ENCODE results near the gene MAD1L1. TPM values are rescaled to one million over a fixed set of nuclear protein-coding genes. Genes with fewer than 3 reads are reported as not detected.

Gene MAD1L1
- total RNA-seq, 2 donors from 2014 or later = 34.2 to 53.5 TPM

DNA sequence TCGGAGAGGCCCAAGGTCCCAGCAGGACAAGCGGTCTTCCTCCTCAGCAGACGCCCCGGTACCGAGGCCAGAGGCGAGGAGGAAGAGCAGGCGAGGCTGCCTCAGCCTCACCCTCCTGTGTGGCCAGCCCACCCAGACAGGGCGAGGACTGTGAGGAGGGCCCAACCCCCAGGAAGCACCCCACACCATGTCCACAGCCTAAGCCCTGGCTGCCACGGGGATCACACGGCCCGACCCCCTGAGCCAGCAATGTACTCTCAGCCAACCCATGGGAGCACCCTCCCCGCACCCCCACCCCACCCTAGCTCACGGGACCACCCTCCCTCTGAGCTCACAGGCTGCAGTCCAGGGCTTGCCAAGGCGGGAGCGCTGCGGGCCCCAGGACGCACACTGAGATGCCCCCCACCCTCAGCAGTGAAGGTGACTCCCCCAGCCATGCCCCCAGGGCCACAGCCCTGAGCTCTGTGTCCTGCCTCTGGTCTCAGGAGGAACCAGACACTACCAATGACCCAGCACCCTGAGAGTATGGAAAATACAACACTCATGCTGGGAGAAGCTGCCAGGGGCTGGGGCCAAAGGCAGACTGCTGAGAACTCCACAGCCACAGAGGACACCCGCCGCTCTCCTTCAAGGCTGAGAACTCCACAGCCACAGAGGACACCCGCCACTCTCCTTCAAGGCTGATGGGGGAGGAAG is 93.6 kb downstream of the MAD1L1 start:
- no peak for DNase-seq (ENCODE audit: low spot score in 2 of 2)
- no peaks in the 10 kb centered on the region for H3K36me3 Mint-ChIP-seq
- H3K9me3 Mint-ChIP-seq = no peaks in the 10 kb centered on the region
- ATAC-seq = no peak
- peak overlapping the region in 1 of 2 donors; percentile 74 for H3K27ac Mint-ChIP-seq

DNA sequence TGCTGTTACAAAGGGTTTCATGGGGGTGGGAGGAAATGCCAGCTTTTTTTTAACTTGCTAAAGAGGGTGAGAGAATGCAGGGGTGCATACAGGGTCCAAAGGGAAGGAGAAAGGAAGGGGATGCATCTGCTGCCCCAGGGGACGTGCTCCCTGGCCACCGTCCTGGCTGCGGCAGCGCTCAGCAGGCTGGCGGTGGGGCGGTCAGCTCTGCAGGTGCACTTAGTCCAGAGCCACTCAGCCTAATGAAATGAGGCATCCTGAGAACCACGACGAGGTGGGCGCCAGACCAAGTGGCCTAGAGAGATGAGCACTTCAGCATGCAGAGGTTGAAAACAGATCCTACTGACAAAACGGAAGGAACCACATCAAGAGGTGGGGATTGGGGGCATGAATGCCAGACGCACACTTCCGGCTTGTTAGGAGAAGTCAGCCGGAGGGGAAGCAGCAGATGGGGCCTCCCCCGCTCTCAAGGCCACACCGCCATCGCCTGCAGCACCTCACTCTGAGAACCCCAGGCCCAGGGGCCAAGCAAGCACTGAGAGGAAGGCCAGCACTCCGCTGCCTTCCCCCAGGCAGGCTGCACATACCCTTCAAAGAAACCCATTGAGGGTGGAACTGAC is 94.5 kb downstream of the MAD1L1 start:
- H3K27ac Mint-ChIP-seq = peak overlapping the region; percentile 74 to 90
- no peaks in the 10 kb centered on the region for H3K9me3 Mint-ChIP-seq
- no peaks in the 10 kb centered on the region for H3K36me3 Mint-ChIP-seq
- DNase-seq (ENCODE audit: low spot score in 2 of 2) (peak; percentile 60 to 62), ATAC-seq (peak; percentile 72 to 87)

DNA sequence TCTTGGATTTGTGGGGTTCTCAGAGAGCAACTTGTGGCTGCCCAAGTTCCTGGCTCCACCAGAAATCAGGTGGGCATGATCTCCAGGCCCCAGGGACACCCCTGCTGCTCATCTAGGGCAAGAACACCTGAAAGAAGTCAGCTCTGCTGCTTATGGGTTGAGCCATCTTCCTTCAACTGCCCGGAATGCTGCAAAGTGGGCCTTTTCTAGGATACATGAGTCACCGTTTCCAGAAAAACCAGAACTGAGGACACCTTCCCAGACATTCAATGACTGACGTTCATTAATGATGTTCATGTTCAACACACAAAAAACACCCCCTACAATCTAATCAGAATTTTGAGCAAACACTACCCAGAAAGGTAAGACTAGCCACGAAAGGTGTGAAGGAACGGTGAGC is 98.0 kb downstream of the MAD1L1 start:
- ATAC-seq (no peak), DNase-seq (ENCODE audit: low spot score in 2 of 2) (no peak)
- no peaks in the 10 kb centered on the region for H3K9me3 Mint-ChIP-seq
- peak overlapping the region in 1 of 2 donors; percentile 66 for H3K27ac Mint-ChIP-seq
- H3K36me3 Mint-ChIP-seq = no peaks in the 10 kb centered on the region

DNA sequence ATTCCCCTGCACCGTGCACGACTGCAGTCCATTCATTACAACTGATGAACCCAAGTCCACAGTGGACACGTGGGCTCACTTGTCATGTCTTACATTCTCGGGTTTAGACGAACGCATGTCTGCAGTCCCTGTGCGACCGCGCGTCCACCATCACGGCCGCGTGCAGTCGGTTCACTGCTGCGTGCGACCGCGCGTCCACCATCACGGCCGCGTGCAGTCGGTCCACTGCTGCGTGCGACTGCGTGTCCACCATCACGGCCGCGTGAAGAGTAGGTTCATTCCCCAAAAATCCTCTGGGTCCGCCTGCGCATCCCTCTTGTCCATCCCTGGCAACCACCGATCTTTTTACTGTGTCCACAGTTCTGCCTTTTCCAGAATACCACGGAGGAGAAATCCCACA is 100.5 kb downstream of the MAD1L1 start:
- no peak overlapping the region for H3K27ac Mint-ChIP-seq
- ATAC-seq = no peak
- H3K9me3 Mint-ChIP-seq = no peaks in the 10 kb centered on the region
- H3K36me3 Mint-ChIP-seq = no peaks in the 10 kb centered on the region
- DNase-seq (ENCODE audit: low spot score in 2 of 2) = no peak

DNA sequence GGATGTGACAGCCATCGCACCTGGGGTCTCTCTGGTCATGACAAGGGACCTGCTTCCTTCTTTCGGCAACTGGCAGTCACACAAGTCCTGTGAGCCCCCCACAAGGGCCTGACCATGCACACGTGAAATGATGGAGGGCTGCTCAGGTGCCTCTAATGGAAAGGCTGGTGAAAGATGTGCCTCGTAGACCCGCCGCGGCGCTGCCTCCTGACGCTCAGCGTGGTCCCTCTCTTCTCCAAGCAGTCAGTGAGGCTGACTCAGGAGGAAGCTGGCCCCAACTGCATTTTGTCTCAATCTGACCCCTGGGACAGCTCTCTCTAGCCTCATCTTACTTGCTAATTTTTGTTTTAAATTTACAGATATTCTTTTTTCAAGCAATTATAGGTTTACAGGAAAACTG is 100.9 kb downstream of the MAD1L1 start:
- Mint-ChIP-seq H3K36me3 (no peaks in the 10 kb centered on the region), H3K9me3 (no peaks in the 10 kb centered on the region), H3K27ac (no peak overlapping the region)
- DNase-seq (ENCODE audit: low spot score in 2 of 2) (no peak), ATAC-seq (no peak)

DNA sequence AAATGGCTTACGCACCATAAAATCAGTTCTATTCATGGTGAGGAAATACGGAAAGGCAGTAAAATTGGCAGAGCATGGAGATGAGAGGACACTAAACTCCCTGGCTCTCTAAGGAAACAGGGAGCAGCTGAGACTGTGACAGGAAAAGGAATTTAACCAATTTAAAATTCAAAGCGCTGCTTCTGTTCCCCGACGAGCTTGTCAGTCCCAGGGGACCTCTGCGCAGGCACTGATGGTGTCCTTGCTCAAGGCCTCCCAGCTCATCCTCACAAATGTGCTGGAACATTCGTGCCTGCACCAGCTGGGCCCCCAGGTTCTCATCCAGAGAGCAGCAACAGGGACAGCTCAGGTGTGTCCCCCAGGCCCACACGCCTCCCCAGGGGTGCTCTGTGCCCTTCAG is 101.4 kb downstream of the MAD1L1 start:
- ATAC-seq = no peak
- no peak for DNase-seq (ENCODE audit: low spot score in 2 of 2)
- no peaks in the 10 kb centered on the region for H3K9me3 Mint-ChIP-seq
- no peaks in the 10 kb centered on the region for H3K36me3 Mint-ChIP-seq
- no peak overlapping the region for H3K27ac Mint-ChIP-seq

DNA sequence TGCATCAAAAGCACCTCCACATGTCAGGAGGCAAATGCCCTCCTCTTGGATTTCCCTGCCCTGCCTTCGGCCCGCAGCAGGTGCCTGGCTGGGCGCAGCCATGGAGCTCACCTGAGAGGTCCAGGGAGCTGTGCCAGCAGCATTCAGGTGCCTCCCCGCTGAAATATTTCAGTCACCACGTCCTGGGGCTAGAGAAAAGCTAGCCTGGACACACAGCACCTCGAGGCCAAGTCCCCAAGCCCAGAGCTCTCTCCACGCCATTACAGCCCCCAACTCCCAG is 102.7 kb downstream of the MAD1L1 start:
- no peak for ATAC-seq
- no peak for DNase-seq (ENCODE audit: low spot score in 2 of 2)
- no peak overlapping the region for H3K27ac Mint-ChIP-seq
- no peaks in the 10 kb centered on the region for H3K36me3 Mint-ChIP-seq
- H3K9me3 Mint-ChIP-seq = no peaks in the 10 kb centered on the region

DNA sequence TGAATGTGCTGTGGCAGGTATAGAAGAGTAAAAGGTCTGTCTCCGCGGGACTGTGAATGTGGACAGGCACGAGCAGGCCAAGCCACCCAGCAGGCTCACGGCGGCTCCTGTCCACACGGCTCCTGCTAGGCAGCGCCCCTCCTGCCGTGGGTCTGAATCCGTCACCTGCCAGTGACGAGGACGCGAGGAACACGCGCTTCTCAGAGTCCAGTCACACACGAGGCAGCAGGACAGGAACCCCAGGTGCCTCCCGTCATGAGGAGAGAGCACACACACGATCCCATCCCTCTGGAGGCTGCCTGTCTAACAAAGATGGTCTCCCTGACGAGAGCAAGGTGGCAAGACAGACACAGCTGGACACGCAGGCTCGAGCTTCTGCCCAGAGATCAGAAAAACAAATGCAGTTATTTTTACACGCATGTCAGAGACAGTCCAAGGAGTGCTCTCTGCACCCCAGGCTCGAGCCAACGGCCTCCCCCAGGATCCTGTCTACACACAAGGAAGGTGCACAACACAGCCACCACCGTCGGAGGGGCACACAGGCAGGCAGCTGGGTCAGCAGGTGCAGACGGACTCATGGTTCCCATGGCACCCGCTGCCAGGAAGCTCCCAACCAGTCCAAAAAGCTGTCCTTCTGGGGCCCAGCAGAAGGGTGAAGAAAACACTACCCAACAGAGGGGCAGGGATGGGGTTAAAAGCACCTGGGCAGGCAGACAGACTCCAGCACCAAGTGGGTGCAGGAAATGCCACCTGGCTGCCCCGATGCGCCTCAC is 103.2 kb downstream of the MAD1L1 start:
- no peak overlapping the region for H3K27ac Mint-ChIP-seq
- no peaks in the 10 kb centered on the region for H3K36me3 Mint-ChIP-seq
- DNase-seq (ENCODE audit: low spot score in 2 of 2) = no peak
- no peak for ATAC-seq
- H3K9me3 Mint-ChIP-seq = no peaks in the 10 kb centered on the region

DNA sequence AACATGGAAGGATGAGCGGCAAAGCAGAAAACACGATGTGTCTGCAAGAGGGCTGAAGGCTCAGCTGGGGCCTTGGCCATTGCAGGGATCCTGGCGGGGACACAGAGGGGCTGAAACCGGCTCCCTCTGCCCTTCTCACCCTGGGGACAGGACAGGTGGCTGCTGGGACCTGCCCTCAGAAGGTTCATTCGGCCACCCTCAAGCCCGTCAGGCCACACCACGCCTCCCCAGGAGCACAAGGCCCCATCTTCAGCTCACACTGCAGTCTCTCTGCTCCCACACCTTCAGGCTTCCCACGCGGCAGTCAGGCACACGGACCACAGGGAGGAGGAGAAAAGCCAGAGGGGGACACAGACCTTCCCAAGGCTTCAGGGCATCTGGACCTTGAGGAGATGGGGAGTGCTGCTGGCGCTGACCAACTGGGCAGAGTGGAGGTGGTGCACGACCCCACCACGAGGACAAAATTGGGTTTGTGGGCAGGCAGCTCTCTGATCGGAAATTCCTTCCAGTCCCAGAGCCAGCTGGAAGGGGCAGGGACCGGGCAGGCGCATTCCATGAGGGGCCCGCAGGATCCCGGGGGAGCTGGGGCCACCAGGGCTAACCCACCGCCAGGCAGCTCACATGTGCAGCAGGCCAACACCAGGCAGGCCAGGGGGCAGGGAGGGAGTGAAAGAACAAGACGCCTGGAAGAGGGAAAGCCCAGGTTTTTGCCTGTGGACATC is 104.0 kb downstream of the MAD1L1 start:
- Mint-ChIP-seq H3K36me3 (no peaks in the 10 kb centered on the region), H3K9me3 (no peaks in the 10 kb centered on the region), H3K27ac (peak overlapping the region; percentile 24 to 90)
- ATAC-seq (no peak), DNase-seq (ENCODE audit: low spot score in 2 of 2) (no peak)

DNA sequence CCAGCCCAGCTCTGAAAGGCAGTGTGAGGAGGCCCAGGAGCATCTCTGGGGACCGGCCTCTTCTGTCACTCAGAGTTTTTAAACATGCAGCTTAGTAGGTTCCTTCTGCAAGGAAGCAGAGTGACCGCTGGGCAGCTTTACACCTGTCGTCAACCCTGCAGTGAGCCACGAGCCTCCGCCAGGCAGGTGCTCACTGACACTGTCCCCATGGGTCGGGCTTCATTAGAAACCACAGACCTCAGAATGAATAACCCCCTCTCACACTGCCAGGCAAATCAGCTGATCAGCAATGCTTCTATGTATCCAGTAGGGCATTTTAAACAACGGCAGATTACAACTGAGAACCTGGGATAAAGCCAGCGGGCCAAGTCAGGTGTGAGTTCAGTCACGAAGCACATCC is 106.1 kb downstream of the MAD1L1 start:
- no peak for ATAC-seq
- DNase-seq (ENCODE audit: low spot score in 2 of 2) = no peak
- no peak overlapping the region for H3K27ac Mint-ChIP-seq
- no peaks in the 10 kb centered on the region for H3K9me3 Mint-ChIP-seq
- no peaks in the 10 kb centered on the region for H3K36me3 Mint-ChIP-seq

DNA sequence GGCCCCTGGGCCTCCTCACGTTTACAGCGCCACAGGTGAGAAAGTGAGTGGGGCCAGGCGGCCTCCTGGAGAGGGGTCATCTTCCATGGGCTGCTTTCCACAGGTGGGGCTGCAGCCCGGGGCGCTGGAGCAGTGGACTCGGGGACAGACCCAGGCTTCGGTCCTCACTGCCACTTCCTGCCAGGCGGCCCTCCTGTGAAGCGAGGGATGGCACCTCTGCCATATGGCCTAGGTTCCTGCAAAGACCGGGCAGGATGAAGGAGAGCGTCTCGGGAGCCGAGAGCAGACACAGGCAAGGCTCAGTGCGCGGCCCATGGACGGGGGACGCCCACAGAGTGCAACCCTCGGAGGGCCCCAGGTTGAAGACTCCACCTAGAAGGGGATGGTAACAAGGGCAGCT is 106.8 kb downstream of the MAD1L1 start:
- ATAC-seq (no peak), DNase-seq (ENCODE audit: low spot score in 2 of 2) (no peak)
- Mint-ChIP-seq H3K9me3 (no peaks in the 10 kb centered on the region), H3K36me3 (no peaks in the 10 kb centered on the region), H3K27ac (no peak overlapping the region)

DNA sequence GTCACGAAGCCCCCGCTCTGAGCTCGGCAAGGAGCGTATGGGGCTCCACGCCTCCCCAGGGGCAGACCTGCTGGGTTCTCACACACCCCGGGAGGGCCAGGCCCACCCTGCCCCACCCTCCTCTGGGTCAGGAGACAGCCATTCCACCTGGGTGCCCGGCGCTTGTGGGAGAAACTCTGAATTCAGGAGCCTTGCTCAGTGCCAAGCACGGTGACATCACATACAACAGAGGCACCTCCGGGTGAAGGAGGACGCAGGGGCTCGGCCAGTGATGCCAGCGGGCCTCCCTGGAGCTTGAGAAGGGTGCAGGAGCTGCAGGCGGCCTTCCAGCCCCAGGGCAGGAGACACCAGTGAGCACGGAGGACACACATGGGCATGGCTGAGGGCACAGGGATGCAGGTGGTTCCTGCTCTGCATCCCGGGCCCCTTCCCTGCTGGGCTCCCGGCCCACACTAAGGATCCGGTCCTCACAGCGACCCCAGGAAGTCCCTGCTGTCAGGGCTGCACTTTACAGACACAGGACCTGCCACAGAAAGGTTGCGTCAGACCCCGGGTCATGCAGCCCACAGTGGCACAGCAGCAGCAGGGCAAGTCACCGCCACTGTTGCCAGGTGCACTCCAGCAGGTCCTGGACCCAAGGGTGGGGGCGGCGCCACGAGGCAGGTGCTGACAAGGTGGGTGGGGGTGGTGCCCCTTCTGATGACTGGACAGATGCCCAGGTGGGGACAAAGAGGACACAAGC is 108.0 kb downstream of the MAD1L1 start:
- DNase-seq (ENCODE audit: low spot score in 2 of 2) (no peak), ATAC-seq (no peak)
- Mint-ChIP-seq H3K36me3 (no peaks in the 10 kb centered on the region), H3K9me3 (no peaks in the 10 kb centered on the region), H3K27ac (no peak overlapping the region)

DNA sequence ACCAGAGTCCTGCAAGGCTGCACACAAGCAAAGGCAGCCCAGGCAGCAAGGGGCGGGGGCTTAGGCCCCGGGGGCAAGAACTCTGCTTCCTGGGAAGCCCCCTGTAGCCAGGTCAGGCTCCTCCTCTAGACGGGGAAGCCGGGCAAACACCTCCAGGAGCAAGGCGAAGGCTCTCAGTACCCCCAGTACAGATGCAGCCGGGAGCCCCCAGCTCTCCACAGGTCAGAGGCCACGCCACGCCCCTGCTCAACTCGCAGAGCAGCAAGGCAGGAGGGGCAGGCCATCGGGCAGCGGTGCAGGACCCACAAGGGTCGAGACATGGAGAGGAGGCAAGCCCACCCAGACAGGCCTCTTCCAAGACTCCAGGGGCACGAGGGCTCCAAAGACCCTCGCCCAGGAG is 108.8 kb downstream of the MAD1L1 start:
- DNase-seq (ENCODE audit: low spot score in 2 of 2) (no peak), ATAC-seq (no peak)
- H3K27ac Mint-ChIP-seq = peak overlapping the region in 1 of 2 donors; percentile 77
- no peaks in the 10 kb centered on the region for H3K9me3 Mint-ChIP-seq
- no peaks in the 10 kb centered on the region for H3K36me3 Mint-ChIP-seq

DNA sequence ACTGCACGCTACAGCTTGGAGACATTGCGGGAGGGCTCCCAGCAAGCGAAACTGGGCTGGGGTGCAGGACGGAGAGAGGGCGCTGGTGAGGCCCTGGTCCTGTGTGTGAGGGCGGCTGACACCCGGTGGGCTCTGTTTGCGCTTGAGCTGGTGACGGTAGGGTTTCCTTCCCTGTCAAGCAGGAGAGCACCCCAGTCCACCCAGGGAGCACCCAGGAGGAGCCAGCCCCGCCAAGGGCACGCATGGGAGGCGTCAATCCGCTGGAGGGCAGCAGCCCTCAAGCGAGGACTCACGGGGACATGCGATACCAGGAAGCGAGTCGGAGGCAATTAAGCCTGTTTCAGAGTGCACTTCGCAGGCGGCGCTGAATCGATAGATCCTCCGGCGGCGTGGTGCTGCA is 109.4 kb downstream of the MAD1L1 start:
- no peak overlapping the region for H3K27ac Mint-ChIP-seq
- H3K36me3 Mint-ChIP-seq = no peaks in the 10 kb centered on the region
- H3K9me3 Mint-ChIP-seq = no peaks in the 10 kb centered on the region
- no peak for DNase-seq (ENCODE audit: low spot score in 2 of 2)
- no peak for ATAC-seq

DNA sequence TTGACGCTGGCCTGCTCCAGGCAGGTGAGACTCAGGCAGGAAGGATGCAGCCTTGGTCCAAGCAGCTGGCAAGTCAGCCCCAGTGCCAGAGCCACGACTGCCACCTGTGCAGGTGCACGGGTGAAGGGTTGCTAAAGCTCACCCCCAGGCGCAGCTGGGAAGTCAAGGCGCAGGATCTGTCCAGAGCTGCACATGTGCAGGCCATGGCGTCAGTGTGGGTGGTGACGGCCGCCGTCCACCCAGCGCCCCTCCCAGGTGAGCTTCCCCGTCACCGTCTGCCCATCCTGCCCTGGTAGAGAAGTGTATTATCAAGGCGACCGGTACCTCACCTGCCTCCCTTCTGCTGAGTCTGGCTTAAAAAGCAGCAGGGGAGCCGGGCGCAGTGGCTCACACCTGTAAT is 110.1 kb downstream of the MAD1L1 start:
- no peak overlapping the region for H3K27ac Mint-ChIP-seq
- DNase-seq (ENCODE audit: low spot score in 2 of 2) = no peak
- no peaks in the 10 kb centered on the region for H3K9me3 Mint-ChIP-seq
- no peak for ATAC-seq
- no peaks in the 10 kb centered on the region for H3K36me3 Mint-ChIP-seq

DNA sequence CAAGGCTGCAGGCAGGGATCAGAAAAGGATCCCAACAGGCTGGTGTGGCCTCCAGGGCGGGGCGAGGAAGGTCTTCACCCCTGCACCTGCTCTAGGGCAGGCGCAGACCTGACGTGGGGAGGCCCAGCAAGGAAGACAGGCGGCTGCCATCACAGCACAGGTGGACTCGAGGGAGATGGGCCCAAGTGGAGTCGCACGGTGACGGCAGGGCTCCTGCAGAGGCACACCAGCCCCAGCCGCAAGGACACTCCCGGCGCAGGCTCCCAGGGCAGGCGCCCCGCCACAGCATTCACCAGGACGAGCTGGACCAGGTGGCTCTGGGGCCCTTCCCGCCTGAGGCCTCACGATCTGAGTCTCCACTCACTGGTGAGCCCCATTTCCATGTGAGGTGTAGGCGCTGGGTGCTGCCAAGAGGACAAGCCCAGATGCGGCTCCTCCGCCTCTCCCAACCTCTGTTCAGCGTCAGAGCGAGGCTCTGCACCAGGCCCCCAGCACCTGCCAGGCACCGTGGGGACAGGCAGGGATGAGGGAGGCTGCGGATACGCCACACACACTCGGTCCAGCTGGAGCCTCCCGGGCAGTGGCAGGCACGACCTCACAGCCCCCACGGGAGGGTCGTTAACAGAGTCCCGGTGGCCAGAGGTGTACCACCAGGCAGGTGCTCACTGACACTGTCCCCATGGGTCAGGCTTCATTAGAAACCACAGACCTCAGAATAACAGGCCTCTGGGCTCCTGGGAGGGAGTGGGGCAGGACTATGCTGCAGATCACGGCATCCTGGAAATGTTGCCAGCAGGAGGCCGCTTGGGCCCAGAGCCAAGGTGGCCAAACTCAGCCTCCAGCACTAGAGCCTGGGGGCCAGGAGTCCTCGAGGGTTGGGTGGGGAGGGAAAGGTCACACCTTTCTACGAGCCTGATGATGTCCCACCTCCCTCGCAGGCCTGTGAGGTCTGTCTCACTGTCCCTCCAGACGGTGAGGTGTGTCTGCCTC is 111.6 kb downstream of the MAD1L1 start:
- no peaks in the 10 kb centered on the region for H3K9me3 Mint-ChIP-seq
- ATAC-seq = no peak

More for the DNA sequence above, 111.6 kb downstream of the MAD1L1 start:
- DNase-seq (ENCODE audit: low spot score in 2 of 2) = no peak
- no peak overlapping the region for H3K27ac Mint-ChIP-seq
- H3K36me3 Mint-ChIP-seq = no peaks in the 10 kb centered on the region

All from activated naive CD4-positive, alpha-beta T cell treated with anti-CD3 and anti-CD28 coated beads, Interleukin-2, amount 50 U/mL, for 72 hours (primary cell).